GM18858 (cell line): Measurements from ENCODE around the gene ZBTB8OS.

Source experiments
- ATAC-seq: cut with Tn5 transposase; IDR thresholded peaks from one replicate; pipeline ENCODE4 v1.9.1; 2021; ENCODE audit not compliant: unreplicated experiment

Gene ZBTB8OS

DNA sequence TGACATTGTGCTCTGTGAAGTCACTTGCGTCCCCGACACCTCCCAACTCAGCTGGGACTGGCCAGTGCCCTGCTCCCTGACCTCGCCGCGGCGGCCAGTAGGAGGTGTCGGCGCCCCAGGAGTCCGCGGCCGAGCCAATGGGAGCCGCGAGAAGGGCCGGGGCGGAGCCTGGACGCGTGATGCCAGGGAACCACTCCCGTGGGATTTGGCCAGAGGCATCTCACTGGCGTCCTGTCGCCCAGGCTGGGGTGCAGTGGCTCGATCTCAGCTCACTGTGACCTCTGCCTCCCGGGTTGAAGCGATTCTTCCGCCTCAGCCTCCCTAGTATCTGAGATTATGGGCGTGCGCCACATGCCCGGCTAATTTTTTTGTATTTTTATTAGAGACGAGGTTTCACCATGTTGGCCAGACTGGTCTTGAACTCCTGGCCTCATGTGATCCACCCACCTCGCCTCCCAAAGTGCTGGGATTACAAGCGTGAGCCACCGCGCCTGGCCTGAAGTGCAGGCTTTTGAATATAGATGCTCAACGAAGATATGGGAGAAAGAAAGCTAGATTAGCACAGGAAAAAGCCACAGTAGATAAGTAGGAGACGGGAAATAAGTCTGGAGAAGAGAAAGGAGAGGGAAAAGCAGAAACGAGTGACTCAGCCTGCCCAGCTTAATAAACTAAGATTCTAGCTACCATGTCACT, 38.0 kb downstream of the ZBTB8OS start:
- no peak for ATAC-seq

DNA sequence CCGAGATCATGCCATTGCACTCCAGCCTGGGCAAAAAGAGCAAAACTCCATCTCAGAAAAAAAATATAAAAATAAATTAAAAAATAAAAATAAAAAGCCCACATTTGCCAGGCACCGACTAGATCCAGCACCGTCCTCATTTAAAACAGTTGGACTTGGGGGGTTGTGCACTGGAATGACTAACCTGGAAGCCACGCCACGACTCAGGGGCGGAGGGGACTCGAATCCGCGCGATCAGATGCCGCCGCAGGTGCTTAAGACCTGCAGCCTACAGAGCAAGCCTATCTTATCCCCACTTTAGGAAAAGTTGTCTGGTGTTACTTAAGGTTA, 38.5 kb downstream of the ZBTB8OS start:
- ATAC-seq, result no peak

DNA sequence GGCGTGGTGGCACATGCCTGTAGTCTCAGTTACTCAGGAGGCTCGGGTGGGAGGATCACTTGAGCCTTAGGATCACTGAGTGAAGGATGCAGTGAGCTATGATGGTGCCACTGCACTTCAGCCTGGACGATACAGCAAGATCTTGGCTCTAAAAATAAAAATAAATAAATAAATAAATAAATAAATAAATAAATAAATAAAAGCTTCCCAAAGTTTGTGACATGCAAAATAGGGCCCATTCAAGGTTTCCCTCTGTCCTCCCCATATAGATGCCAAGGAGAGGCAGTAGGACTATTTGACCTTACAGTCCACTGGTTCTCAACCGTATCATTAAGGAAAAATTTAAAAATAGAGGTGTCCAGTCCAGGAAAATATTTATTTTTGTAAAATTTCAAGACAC, 41.2 kb downstream of the ZBTB8OS start:
- no peak for ATAC-seq

DNA sequence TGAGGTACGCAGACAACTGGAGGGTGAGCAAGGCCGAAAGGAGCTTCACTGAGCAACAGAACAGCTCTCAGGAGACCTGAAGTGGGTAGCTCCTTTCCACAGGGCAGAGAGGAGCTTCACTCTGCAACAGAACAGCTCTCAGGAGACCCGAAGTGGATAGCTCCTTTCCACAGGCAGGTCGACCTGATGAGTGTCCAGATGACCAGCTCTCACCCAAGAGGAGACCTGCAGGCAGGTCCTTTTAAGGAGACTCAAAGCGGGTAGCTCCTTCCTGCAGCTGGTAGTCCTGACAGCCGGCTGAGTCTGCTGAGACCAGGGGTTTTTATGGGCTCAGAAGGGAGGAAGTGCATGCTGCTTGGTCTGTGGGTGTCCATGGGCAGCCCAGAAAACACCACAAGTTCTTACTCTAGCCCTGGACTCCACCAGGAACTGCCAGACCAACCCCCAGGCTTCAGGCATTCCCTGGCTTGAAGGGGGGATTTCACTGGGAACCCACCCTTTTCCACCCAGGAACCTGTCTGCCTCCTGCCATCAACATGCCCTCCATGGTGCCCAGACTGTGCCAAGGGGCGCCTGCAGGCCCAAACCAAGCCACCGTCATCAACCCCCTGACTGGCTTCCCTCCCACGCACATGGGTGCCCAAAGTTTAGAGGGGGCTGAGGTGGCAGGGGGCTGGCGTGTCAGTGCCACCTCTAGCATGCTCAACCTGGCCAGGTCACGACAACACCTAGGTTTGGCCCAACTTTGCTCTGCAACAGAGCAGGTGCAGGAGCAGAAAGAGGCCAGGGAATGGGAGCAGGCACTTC, 43.6 kb downstream of the ZBTB8OS start:
- no peak for ATAC-seq

DNA sequence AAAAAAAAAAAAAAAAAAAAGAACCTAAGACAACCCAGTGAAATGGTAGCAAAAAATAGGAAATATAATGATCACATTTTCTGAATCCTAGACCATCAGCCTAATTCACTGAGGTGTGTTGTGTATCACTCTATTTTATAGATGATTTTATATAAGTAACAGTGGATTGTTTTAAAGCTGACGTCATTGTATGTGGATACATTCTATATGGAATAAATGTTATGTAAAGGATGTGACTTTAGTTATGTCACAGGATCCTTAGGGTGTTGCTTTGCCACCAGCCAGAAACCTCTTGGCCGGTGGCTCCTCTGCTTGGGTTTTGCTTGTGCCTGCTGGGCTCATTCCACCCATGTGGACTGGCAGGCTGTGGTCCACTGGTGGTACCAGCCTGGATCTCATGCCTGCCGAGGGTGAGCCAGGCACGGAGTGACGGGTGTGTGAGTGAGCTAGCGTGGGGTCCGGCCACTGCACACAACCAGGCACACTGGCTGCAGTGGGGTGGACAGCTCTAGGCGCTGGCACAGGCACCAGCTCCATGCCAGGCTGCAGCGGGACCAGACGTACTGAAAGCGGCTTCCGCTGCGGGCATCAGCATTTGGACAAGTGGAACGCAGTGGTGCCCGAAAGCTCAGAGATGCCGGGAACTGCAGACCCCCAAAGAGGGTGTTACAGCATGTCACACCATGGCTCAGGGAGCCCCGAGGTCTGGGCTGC, 44.5 kb downstream of the ZBTB8OS start:
- no peak for ATAC-seq

DNA sequence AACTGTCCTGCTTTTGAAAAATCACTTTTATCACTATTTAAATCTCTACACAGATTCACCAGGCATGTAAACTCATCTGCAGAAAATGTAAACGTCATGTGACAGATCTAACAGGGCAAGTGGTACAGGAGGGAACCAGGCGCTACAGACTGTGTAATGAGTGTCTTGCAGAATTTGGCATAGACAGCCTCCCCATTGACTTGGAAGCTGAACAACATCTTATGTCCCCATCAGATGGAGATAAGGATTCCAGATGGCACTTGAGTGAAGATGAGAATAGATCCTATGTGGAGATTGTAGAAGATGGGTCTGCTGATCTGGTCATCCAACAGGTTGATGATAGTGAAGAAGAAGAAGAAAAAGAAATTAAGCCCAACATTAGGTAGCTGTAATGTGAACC, 50.3 kb downstream of the ZBTB8OS start:
- ATAC-seq, result no peak

DNA sequence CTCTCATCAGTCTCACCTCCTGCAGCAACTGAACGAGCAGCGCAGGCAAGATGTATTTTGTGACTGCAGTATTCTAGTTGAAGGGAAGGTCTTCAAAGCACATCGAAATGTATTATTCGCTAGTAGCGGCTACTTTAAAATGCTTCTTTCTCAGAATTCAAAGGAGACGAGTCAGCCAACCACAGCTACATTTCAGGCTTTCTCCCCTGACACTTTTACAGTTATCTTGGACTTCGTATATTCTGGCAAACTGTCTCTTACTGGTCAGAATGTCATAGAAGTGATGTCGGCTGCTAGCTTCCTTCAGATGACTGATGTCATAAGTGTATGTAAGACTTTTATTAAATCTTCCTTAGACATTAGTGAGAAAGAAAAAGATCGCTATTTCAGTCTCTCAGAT, 57.4 kb downstream of the ZBTB8OS start:
- ATAC-seq, result no peak

DNA sequence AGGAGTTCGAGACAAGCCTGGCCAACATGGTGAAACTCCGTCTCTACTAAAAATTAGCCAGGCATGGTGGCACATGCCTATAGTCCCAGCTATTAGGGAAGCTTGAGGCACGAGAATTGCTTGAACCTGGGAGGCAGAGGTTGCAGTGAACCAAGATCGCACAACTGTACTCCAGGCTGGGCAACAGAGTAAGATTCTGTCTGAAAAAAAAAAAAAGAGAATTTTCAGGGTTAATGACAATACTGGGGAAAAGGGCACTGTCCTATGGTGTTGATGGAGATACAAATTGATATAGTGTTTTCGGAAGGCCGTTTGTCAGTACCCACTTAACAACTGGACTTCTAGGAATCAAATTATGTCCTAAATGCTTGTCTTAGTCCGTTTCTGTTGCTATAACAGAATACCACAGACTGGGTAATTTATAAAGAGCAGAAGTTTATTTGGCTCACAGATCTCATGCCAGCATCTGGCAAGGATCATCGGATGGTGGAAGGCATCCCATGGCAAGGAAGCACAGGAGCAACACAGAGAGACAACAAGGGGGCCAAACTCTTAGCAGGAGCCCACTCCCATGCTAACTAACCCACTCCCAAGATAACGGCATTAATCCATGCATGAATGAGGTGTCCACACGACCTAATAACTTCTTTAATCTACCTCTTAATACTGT, 69.9 kb downstream of the ZBTB8OS start:
- ATAC-seq, result no peak
